ENCODE results near the gene PRADC1.

- TF ChIP-seq, protein P1, sequence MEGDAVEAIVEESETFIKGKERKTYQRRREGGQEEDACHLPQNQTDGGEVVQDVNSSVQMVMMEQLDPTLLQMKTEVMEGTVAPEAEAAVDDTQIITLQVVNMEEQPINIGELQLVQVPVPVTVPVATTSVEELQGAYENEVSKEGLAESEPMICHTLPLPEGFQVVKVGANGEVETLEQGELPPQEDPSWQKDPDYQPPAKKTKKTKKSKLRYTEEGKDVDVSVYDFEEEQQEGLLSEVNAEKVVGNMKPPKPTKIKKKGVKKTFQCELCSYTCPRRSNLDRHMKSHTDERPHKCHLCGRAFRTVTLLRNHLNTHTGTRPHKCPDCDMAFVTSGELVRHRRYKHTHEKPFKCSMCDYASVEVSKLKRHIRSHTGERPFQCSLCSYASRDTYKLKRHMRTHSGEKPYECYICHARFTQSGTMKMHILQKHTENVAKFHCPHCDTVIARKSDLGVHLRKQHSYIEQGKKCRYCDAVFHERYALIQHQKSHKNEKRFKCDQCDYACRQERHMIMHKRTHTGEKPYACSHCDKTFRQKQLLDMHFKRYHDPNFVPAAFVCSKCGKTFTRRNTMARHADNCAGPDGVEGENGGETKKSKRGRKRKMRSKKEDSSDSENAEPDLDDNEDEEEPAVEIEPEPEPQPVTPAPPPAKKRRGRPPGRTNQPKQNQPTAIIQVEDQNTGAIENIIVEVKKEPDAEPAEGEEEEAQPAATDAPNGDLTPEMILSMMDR (IDR thresholded peaks at IDR 0.05 in 8 of 11, conservative IDR thresholded peaks at IDR 0.05 in 3 of 11) = no peak
- TF ChIP-seq POLR2A (IDR thresholded peaks at IDR 0.05) = no peak
Measured at GRCh38 chr2:73272270-73272669, 39.2 kb upstream of the PRADC1 start.

Data from spleen (tissue), 7 donors.